Activated CD4-positive, alpha-beta T cell treated with anti-CD3 and anti-CD28 coated beads, Interleukin-10, Interleukin-2, amounts not matched to agents 100 ng/mL and 50 ng/mL, durations not matched to agents 16 hours and 8 hours (primary cell): Measurements from ENCODE around the gene KIR3DL2.
"Not testable (repeated sequence)": the region's sequence is repeated elsewhere in the genome, so short reads cannot be mapped to it uniquely, and the experiment has no call there.

ENCODE experiments used
- DNase-seq: peaks from one replicate; pipeline ENCODE4 v3.0.0-alpha.2; 2020

Gene KIR3DL2

DNA sequence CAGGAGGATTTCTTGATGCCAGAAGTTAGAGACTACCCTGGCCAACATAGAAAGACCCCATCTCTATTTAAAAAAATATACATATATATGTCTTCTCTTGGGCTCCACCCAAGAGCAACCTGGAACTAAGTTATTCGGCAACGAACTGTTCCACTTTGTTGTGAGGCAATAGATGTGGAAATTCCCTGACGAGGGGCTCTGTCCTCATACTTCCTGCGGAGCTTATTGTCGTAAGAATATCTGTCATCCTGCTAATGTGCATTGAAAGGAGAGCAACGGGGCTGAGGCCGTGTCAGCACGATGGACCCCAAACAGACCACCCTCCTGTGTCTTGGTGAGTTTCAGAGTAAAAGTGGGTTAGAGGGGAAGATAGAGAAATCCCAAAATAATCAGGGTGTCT is 23.7 kb downstream of the KIR3DL2 start, which contains the start of gene FCAR:
Gene FCAR, plus strand, starts transcription at position 246 of the 400 bp plus-strand sequence. Its CDS starts 55 bp downstream, at position 301.
- DNase-seq, result no peak

GRCh38 chr19:54875506-54875905 is 25.3 kb downstream of the KIR3DL2 start:
- no peak for DNase-seq

DNA sequence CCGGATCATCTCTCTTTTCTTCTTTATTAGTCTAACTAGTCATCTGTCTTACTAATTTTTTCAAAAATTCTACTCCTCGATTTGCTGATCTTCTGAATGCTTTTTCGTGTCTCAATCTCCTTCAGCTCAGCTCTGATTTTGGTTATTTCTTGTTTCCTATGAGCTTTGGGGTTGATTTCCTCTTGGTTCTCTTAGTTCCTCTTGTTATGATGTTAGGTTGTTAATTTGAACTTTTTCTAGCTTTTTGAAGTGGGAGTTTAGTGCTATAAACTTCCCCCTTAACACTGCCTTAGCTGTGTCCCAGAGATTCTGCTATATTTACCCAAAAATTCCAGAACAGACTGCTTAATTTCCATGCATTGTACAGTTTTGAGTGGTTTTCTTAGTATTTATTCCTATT is 27.2 kb downstream of the KIR3DL2 start:
- no peak for DNase-seq

DNA sequence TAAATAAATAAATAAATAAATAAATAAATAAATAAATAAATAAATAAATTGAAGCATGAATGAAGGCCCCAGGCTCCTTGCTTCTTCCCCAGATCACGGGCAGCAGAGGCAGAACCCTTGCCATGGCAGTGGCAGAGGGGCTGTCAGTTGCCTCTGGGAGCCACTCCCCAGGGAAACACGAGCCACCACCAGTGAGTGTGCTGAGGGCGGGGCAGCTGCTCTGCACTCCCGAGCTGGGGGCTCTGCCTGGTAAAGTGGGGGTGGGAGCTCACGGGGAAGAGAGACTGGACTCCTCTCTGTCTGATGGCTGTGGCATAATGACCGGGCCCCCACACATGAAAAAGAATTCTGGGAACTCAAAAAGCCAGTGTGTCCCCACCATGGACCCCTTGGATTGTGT is 31.6 kb downstream of the KIR3DL2 start:
- no peak for DNase-seq

DNA sequence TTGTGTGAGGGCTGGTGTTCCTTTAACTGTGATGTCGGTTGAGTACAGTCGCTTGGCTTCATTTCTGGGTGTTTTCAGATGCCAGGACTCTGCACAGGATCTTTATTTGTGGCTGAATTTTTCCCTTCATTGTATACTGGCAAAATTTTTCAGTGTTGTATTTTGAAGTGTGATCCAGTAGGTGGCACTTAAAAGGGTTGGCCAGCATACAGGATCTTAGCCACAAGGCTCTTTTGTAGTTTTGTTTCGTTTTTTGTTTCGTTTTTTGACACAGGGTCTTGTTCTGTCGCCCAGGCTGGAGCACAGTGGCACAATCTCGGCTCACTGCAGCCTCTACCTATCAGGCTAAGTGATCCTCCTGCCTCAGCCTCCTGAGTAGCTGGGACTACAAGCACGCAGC is 32.5 kb downstream of the KIR3DL2 start:
- peak; percentile 44 for DNase-seq

- DNase-seq, result no peak
Observed at GRCh38 chr19:54883228-54883627, 33.0 kb downstream of the KIR3DL2 start.

- no peak for DNase-seq
Observed at GRCh38 chr19:54888239-54888638, 38.0 kb downstream of the KIR3DL2 start.

- no peak for DNase-seq
Observed at GRCh38 chr19:54889566-54889965, 39.3 kb downstream of the KIR3DL2 start.

- DNase-seq, result no peak
Observed at GRCh38 chr19:54893406-54893805, 43.2 kb downstream of the KIR3DL2 start.

- DNase-seq, result not testable (repeated sequence)
Observed at GRCh38 chr19:54894106-54894505, 43.9 kb downstream of the KIR3DL2 start.

DNA sequence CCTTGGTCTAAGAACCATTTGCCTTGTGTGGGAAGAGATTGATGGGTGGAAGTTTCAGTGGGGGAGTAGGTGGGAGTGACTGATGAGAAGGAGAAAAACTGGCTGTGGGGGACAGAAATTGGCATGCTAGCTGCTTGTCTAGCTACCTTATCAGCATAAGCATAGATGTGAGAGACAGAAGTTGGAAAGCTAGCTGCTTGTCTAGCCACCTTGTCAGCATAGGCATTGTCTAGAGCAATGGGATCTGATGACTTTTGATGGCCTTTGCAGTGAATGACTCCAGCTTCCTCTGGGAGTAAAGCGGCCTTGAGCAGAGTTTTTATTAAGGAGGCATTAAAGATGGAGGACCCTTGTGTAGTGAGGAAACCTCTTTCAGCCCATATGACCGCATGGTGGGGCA is 45.8 kb downstream of the KIR3DL2 start:
- no peak for DNase-seq

GRCh38 chr19:54898685-54899084 is 48.4 kb downstream of the KIR3DL2 start:
- DNase-seq, result not testable (repeated sequence)

GRCh38 chr19:54899646-54900045 is 49.4 kb downstream of the KIR3DL2 start:
- DNase-seq, result not testable (repeated sequence)

DNA sequence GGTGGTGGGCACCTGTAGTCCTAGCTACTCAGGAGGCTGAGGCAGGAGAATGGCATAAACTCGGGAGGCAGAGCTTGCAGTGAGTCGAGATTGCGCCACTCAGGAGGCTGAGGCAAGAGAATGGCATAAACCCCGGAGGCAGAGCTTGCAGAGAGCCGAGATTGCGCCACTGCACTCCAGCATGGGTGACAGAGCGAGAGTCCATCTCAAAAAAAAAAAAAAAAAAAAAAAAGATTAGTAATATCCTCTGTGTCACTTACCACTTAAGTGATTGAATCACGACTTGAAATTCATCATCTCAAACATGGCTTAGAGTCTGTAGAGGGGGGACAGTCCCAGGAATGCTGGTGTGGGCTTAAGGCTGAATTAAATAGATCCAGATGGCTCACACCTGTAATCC is 50.9 kb downstream of the KIR3DL2 start:
- DNase-seq, result not testable (repeated sequence)

GRCh38 chr19:54902061-54902460 is 51.8 kb downstream of the KIR3DL2 start:
- DNase-seq, result no peak

- DNase-seq, result no peak
Observed at GRCh38 chr19:54903303-54903702, 53.1 kb downstream of the KIR3DL2 start.

- not testable (repeated sequence) for DNase-seq
Observed at GRCh38 chr19:54904261-54904660, 54.0 kb downstream of the KIR3DL2 start.

- no peak for DNase-seq
Observed at GRCh38 chr19:54905421-54905802, 55.2 kb downstream of the KIR3DL2 start.

DNA sequence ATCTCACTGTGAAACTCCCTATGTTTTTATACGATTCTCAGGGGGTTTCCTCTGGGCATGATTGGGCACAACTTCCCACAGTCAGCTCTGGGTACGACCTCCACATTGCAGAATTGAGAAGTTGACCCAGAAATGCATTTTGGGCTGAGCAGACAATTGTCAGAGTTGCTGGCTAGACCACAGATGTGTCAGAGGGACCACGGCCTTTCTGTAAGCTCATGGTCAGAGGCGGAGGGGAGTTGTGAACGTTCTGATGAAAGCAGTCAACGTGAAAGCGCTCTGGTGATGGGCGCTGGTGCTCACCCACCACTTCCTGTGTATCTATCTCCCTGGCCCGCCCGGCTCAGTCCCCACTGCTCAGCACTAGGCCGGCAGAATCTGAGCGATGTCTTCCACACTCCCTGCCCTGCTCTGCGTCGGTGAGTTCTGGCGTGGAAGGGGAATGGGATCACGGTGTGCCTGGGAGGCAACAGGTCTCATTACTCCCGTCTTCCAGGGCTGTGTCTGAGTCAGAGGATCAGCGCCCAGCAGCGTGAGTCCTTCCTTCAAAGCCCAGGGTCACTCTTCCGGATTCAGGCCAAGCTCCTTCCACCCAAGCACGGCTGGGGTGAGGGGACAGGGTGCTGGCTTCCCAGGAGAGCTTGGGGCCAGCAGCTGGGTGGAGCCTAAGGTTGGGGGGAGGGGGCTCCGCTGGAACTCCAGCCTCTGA is 55.7 kb downstream of the KIR3DL2 start, which contains the start of gene NCR1:
Gene NCR1, plus strand, starts transcription at position 346 of the 709 bp plus-strand sequence. Its CDS starts 40 bp downstream, at position 386.
- peak; percentile 30 for DNase-seq

- DNase-seq, result no peak
Observed at GRCh38 chr19:54906819-54907218, 56.6 kb downstream of the KIR3DL2 start.

DNA sequence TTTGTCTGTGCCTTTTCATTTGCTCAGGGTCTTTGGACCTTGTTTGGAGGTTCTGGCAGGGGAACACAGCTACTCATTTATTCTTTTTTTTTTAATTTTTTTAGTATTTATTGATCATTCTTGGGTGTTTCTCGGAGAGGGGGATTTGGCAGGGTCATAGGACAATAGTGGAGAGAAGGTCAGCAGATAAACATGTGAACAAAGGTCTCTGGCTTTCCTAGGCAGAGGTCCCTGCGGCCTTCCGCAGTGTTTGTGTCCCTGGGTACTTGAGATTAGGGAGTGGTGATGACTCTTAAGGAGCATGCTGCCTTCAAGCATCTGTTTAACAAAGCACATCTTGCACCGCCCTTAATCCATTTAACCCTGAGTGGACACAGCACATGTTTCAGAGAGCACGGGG is 57.7 kb downstream of the KIR3DL2 start:
- not testable (repeated sequence) for DNase-seq
